ENCODE measurements around the gene NOSIP.

NOSIP gene

GRCh38 chr19:49555600-49556411 is 24.6 kb downstream of the NOSIP start:
- DNase-seq (ENCODE audit: low read depth): peak; percentile 40
- TF ChIP-seq, protein P1, sequence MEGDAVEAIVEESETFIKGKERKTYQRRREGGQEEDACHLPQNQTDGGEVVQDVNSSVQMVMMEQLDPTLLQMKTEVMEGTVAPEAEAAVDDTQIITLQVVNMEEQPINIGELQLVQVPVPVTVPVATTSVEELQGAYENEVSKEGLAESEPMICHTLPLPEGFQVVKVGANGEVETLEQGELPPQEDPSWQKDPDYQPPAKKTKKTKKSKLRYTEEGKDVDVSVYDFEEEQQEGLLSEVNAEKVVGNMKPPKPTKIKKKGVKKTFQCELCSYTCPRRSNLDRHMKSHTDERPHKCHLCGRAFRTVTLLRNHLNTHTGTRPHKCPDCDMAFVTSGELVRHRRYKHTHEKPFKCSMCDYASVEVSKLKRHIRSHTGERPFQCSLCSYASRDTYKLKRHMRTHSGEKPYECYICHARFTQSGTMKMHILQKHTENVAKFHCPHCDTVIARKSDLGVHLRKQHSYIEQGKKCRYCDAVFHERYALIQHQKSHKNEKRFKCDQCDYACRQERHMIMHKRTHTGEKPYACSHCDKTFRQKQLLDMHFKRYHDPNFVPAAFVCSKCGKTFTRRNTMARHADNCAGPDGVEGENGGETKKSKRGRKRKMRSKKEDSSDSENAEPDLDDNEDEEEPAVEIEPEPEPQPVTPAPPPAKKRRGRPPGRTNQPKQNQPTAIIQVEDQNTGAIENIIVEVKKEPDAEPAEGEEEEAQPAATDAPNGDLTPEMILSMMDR (IDR thresholded peaks at IDR 0.05; ENCODE audit: insufficient read depth, low read depth, low read length, missing control alignments): no peak
- no peak overlapping the region for H3K4me3 ChIP-seq (ENCODE audit: low read depth, low read length)

GRCh38 chr19:49554701-49555181 is 25.6 kb downstream of the NOSIP start:
- H3K4me3 ChIP-seq (ENCODE audit: low read depth, low read length): no peak overlapping the region
- TF ChIP-seq, protein P1 (IDR thresholded peaks at IDR 0.05; ENCODE audit: insufficient read depth, low read depth, low read length, missing control alignments): no peak
- no peak for DNase-seq (ENCODE audit: low read depth)

DNA sequence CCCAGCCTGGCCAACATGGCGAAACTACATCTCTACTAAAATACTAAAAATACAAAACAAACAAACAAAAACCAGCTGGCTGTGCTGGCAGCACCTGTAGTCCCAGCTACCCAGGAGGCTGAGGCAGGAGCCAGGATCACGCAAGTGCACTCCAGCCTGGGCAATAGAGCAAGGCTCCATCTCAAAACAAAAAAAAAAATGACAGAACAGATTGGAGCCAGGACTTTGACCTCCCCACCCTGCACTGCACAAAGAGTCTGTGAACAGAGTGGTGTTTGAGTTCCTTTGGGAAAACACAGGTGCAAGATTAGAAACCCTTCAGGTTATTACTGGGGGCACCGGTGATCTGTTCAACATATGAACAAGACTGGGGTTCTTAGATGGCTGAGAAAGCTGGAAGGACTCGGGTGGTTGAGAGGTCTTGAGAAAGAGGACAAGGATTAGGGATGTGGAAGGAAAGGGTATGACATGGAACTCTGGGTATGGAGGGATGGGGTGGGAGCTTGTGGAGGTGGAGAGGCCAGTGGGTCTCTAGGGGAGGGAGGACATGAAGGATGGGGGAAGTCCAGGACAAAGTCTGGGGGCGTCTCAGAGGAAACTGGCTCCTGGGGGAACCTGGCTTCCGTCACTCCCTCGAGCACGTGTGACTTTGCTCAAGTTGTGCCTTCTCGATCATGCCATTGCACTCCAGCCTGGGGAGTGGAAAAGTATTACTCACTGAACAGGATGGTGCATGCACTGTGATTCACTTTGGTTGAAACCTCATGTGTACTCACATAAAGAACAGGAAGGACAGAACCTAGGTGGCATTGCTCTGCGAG is 26.7 kb downstream of the NOSIP start:
- H3K4me3 ChIP-seq (ENCODE audit: low read depth, low read length): no peak overlapping the region
- DNase-seq (ENCODE audit: low read depth): no peak
- TF ChIP-seq, protein P1 (IDR thresholded peaks at IDR 0.05; ENCODE audit: insufficient read depth, low read depth, low read length, missing control alignments): no peak

DNA sequence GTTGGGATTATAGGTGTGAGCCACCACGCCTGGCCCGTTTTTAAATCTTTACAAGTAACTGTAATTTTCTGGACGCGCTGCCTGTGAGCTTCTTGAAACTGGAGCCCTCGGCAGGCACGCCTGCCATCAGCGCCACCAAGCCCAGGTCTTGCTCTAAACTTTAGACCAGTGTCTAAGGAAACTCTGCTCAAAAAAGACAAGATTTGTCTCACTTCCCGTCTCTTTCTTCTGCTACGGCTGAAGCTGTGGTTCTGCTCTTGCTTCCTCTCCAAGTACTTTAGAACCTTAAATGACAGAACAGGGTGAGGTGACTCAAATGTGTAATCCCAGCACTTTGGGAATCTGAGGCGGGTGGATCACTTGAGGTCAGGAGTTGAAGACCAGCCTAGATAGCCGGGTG is 27.6 kb downstream of the NOSIP start:
- DNase-seq (ENCODE audit: low read depth): no peak
- H3K4me3 ChIP-seq (ENCODE audit: low read depth, low read length): no peak overlapping the region
- TF ChIP-seq, protein P1 (IDR thresholded peaks at IDR 0.05; ENCODE audit: insufficient read depth, low read depth, low read length, missing control alignments): no peak

DNA sequence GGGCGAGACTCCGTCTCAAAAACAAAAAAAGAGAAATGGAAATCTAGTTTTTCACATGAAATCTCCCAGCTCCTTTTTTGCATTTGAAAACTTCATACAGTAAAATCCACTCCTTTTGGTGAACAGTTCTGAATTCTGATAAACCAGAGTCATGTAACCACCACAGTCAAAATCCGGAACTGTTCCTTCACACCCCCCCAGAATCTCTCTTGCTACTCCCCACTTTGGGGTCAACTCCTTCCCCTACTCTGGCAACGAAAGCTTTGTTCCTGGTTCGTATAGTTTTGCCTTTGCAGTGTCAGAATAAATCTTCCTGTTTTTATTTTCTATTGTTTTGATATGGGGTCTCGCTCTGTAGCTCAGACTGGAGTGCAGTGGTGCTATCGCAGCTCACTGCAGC is 28.8 kb downstream of the NOSIP start:
- TF ChIP-seq, protein P1 (IDR thresholded peaks at IDR 0.05; ENCODE audit: insufficient read depth, low read depth, low read length, missing control alignments): no peak
- H3K4me3 ChIP-seq (ENCODE audit: low read depth, low read length): no peak overlapping the region
- no peak for DNase-seq (ENCODE audit: low read depth)

GRCh38 chr19:49549045-49549444 is 31.3 kb downstream of the NOSIP start:
- TF ChIP-seq, protein P1 (IDR thresholded peaks at IDR 0.05; ENCODE audit: insufficient read depth, low read depth, low read length, missing control alignments): no peak
- no peak for DNase-seq (ENCODE audit: low read depth)
- no peak overlapping the region for H3K4me3 ChIP-seq (ENCODE audit: low read depth, low read length)
